GM12878 (cell line): ENCODE results near the gene CNOT6L. TPM values are rescaled to one million over a fixed set of nuclear protein-coding genes. Genes with fewer than 3 reads are reported as not detected.

Source experiments
- ATAC-seq: fragments of 200-7000 bp; cut with Tn5 transposase; 3 replicates; pipeline ENCODE4 v1.9.1; 2020; ENCODE audit warnings: mild to moderate bottlenecking, moderate library complexity
- BruUV-seq: library from RNA; stranded (reverse); fragments of 400-500 nt; replicated peaks from 2 replicates; lab custom pipeline; 2021; lab: Mats Ljungman, UMichigan
- CTCF ChIA-PET: fragments of 300-600 bp; sonication (Branson Sonifier 250); formaldehyde crosslinking; extraction: SDS; loops from one replicate; lab custom pipeline; 2021; ENCODE audit warnings: inconsistent platforms; lab: Yijun Ruan, JAX
- POLR2A ChIA-PET: fragments of 350-600 bp; formaldehyde crosslinking; extraction: SDS; loops from one replicate; lab custom pipeline; 2021; ENCODE audit warnings: inconsistent platforms; lab: Charles Lee
- RAD21 ChIA-PET: fragments of 300-600 bp; sonication (Branson Sonifier 250); formaldehyde crosslinking; loops from one replicate; lab custom pipeline; 2023; ENCODE audit warnings: antibody characterized with exemption; ENCODE audit not compliant: unreplicated experiment; lab: Charles Lee
- SMC1A ChIA-PET: fragments of 300-600 bp; sonication (Branson Sonifier 250); formaldehyde crosslinking; loops from one replicate; lab custom pipeline; 2023; ENCODE audit not compliant: unreplicated experiment, uncharacterized antibody; lab: Charles Lee
- DNase-seq: peaks from one replicate; pipeline ENCODE4 v3.0.0-alpha.2; 2011; ENCODE audit warnings: low read depth, low spot score
- FAIRE-seq: peaks from 3 replicates; lab custom pipeline; 2011; peaks lifted over from hg19 to GRCh38; lab: Jason Lieb, UNC
- H2AFZ ChIP-seq: 2 replicates; pipeline ENCODE4 v1.6.0; 2011; ENCODE audit warnings: low read depth, low read length, control low read depth; ENCODE audit not compliant: control insufficient read depth
- H3K27ac ChIP-seq: 2 replicates; pipeline ENCODE4 v1.5.1; 2011; ENCODE audit warnings: control low read depth; ENCODE audit not compliant: control insufficient read depth, insufficient read depth
- H3K27me3 ChIP-seq, 2 experiments: replicated peaks in 1 of 2; 2 replicates each; pipeline versions ENCODE4 v1.6.0 to v1.6.1; 2011; ENCODE audit warnings: low read length in 1 of 2; ENCODE audit not compliant: control insufficient read depth in 2 of 2, insufficient read depth in 2 of 2
- H3K36me3 ChIP-seq, 2 experiments: 2 replicates each; pipeline ENCODE4 v1.5.1; 2011; ENCODE audit warnings: low read length in 1 of 2; ENCODE audit not compliant: control insufficient read depth in 2 of 2, insufficient read depth in 2 of 2
- H3K4me1 ChIP-seq: 2 replicates; pipeline ENCODE4 v1.6.1; 2011; ENCODE audit warnings: mild to moderate bottlenecking, low read length, moderate library complexity, mixed read lengths; ENCODE audit not compliant: control insufficient read depth, insufficient read depth
- H3K4me2 ChIP-seq: 2 replicates; pipeline ENCODE4 v1.6.0; 2011; ENCODE audit warnings: control low read depth; ENCODE audit not compliant: control insufficient read depth, insufficient read depth
- H3K4me3 ChIP-seq: fragments of 200-600 bp; sonication (generic); 2 replicates; pipeline ENCODE4 v1.5.1; 2016
- H3K79me2 ChIP-seq: 2 replicates; pipeline ENCODE4 v1.6.0; 2011; ENCODE audit warnings: low read length; ENCODE audit not compliant: control insufficient read depth, insufficient read depth
- H3K9ac ChIP-seq: 2 replicates; pipeline ENCODE4 v1.8.0; 2011; ENCODE audit warnings: low read length, control low read depth, mixed read lengths; ENCODE audit not compliant: control insufficient read depth, insufficient read depth
- H3K9me3 ChIP-seq: replicated peaks from 3 replicates; pipeline ENCODE4 v1.5.1; 2011; ENCODE audit warnings: mild to moderate bottlenecking, low read length; ENCODE audit not compliant: control insufficient read depth, insufficient read depth
- H4K20me1 ChIP-seq: 2 replicates; pipeline ENCODE4 v1.6.0; 2011; ENCODE audit not compliant: control insufficient read depth, insufficient read depth
- BMI1 ChIP-seq: fragments of 450-650 bp; IDR thresholded peaks from 2 replicates; pipeline ENCODE4 v1.6.1; 2016; ENCODE audit warnings: mild to moderate bottlenecking, moderate library complexity, borderline replicate concordance
- BRCA1 ChIP-seq: IDR thresholded peaks from 2 replicates; pipeline ENCODE4 v1.6.1; 2011; ENCODE audit warnings: low read depth, low read length, improper control_type of control experiment
- CREB1 ChIP-seq: IDR thresholded peaks from 2 replicates; pipeline ENCODE4 v1.6.1; 2012; ENCODE audit warnings: low read depth, mild to moderate bottlenecking, inconsistent platforms
- EZH2 ChIP-seq: IDR thresholded peaks from 2 replicates; pipeline ENCODE4 v1.6.1; 2012; ENCODE audit warnings: low read depth, mild to moderate bottlenecking, control low read depth, inconsistent platforms, low read length, borderline replicate concordance; ENCODE audit not compliant: control insufficient read depth
- FOXK2 ChIP-seq: fragments of 450-650 bp; IDR thresholded peaks from 2 replicates; pipeline ENCODE4 v1.6.1; 2017; ENCODE audit warnings: mild to moderate bottlenecking, moderate library complexity
- GATAD2B ChIP-seq: fragments of 450-650 bp; conservative IDR thresholded peaks from 2 replicates; pipeline ENCODE4 v1.6.1; 2017; ENCODE audit warnings: low read depth, mild to moderate bottlenecking, moderate library complexity
- MTA2 ChIP-seq: fragments of 450-650 bp; IDR thresholded peaks from 2 replicates; pipeline ENCODE4 v1.6.1; 2016; ENCODE audit warnings: low read depth, mild to moderate bottlenecking, moderate library complexity
- POLR2A ChIP-seq: IDR thresholded peaks from 2 replicates; pipeline ENCODE4 v1.6.1; 2011; ENCODE audit warnings: low read depth, mild to moderate bottlenecking, low read length
- POU2F2 ChIP-seq: IDR thresholded peaks from 3 replicates; pipeline ENCODE4 v1.6.1; 2011; ENCODE audit warnings: low read depth, mild to moderate bottlenecking, low read length, borderline replicate concordance
- RAD51 ChIP-seq: fragments of 450-650 bp; IDR thresholded peaks from 2 replicates; pipeline ENCODE4 v1.6.1; 2016; ENCODE audit warnings: moderate library complexity, mild to moderate bottlenecking, inconsistent platforms
- RCOR1 ChIP-seq: conservative IDR thresholded peaks from 2 replicates; pipeline ENCODE4 v1.6.1; 2012; ENCODE audit warnings: low read depth, low read length, improper control_type of control experiment
- RFX5 ChIP-seq: IDR thresholded peaks from 2 replicates; pipeline ENCODE4 v1.6.1; 2011; ENCODE audit warnings: low read depth, low read length, improper control_type of control experiment
- SRF ChIP-seq, 2 experiments: IDR thresholded peaks; 2 replicates each; pipeline ENCODE4 v1.6.1; 2011; ENCODE audit warnings: low read depth in 2 of 2, low read length in 2 of 2, mild to moderate bottlenecking in 1 of 2, moderate library complexity in 1 of 2
- TCF12 ChIP-seq: IDR thresholded peaks from 2 replicates; pipeline ENCODE4 v1.6.1; 2011; ENCODE audit warnings: low read depth, mild to moderate bottlenecking, low read length
- WRNIP1 ChIP-seq: IDR thresholded peaks from 2 replicates; pipeline ENCODE4 v1.6.1; 2011; ENCODE audit warnings: low read depth, low read length, improper control_type of control experiment, borderline replicate concordance
- YBX1 ChIP-seq: fragments of 450-650 bp; IDR thresholded peaks from 2 replicates; pipeline ENCODE4 v1.6.1; 2016; ENCODE audit warnings: antibody characterized with exemption
- ZBED1 ChIP-seq: IDR thresholded peaks from 2 replicates; pipeline ENCODE4 v1.6.1; 2016; ENCODE audit warnings: borderline replicate concordance
- WGBS: methylation state at CpG from one replicate; pipeline ENCODE4 v1.1.6; 2016; ENCODE audit warnings: low lambda C conversion rate; ENCODE audit not compliant: insufficient replicate concordance, insufficient coverage; ENCODE audit errors: missing lambda C conversion rate; 5-methylcytosine and 5-hydroxymethylcytosine counted together
- in situ Hi-C: fragments of 300-500 bp; cut with MboI; formaldehyde crosslinking; loops from 9 replicates; pipeline ENCODE4 v1.14.3; 2018; ENCODE audit warnings: mixed read lengths
- intact Hi-C: fragments of 100-400 bp; cut with micrococcal nuclease; formaldehyde crosslinking; loops from one replicate; pipeline ENCODE4 v1.14.2; 2022; ENCODE audit not compliant: unreplicated experiment
- polyA plus RNA-seq, 11 experiments: library from polyadenylated mRNA; depleted of rRNA in 4 of 11; unstranded in 6 of 11; stranded (reverse) in 5 of 11; fragments of >200 nt; fragmentation: Nextera tagmentation in 4 of 11; fragmentation: Illumina TruSeq in 1 of 11; extraction: Ambion mirVana in 4 of 11; extraction: Trizol in 1 of 11; gene quantifications; 1 replicate in 1 of 11; 2 replicates in 10 of 11; pipeline versions ENCODE4 v1.2.1 to v1.2.3, GENCODE V29; 2011 to 2016; ENCODE audit warnings: inconsistent platforms in 2 of 11, missing spikeins in 2 of 11, low read depth in 1 of 11
- total RNA-seq, 4 experiments: library from RNA; depleted of rRNA in 3 of 4; stranded (reverse); fragments of >200 nt in 3 of 4; fragmentation: Illumina TruSeq in 1 of 4; extraction: Trizol in 1 of 4; gene quantifications; 2 replicates each; pipeline versions ENCODE4 v1.2.1 to v1.2.3, GENCODE V29; 2013 to 2021
- TF ChIP-seq, protein P1 (sequence below): fragments of 450-650 bp; IDR thresholded peaks from 2 replicates; pipeline ENCODE4 v1.6.1; 2017; ENCODE audit warnings: antibody characterized with exemption, mild to moderate bottlenecking, moderate library complexity
- TF ChIP-seq, protein P2 (sequence below): fragments of 450-650 bp; IDR thresholded peaks from 2 replicates; pipeline ENCODE4 v1.6.1; 2017; ENCODE audit warnings: borderline replicate concordance
- TF ChIP-seq, protein P3 (sequence below): fragments of 450-650 bp; IDR thresholded peaks from 2 replicates; pipeline ENCODE4 v1.6.1; 2017; ENCODE audit warnings: low read depth, mild to moderate bottlenecking, moderate library complexity

The CNOT6L gene
- total and polyA plus RNA-seq, 10 of the 15 experiments (the other 5 are each of a cell fraction or from before 2014, with no cell fraction given): 1.1 to 10.0 (median 3.0) TPM

DNA sequence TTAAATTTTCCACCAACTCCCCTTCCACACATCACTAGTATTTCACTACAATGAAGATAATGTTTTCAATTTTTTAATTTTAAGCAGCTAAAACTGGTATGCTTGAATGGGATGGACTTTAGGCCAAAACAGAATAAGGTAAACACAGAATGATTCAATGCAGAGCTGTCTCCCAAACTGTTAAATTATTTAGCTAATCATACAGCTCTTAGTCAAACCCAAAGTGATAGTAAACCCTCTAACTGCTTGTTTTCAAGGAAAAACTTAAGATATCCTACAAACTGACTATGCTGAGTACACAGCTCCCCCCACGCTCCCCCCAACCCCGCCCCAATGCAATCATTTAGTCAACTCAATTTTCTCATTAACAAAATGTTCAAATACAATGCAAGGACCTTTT, 30.2 kb downstream of the CNOT6L start:
- intact Hi-C loops: no loop called here
- FAIRE-seq: no peak

More for the DNA sequence above, 30.2 kb downstream of the CNOT6L start:
- H3K27ac ChIP-seq: no peak overlapping the region
- SMC1A ChIA-PET: no interaction called here
- CTCF ChIA-PET: no interaction called here
- H2AFZ ChIP-seq: no peak overlapping the region
- no peaks in the 10 kb centered on the region for H3K36me3 ChIP-seq
- in situ Hi-C loops: no loop called here
- H3K9me3 ChIP-seq: no peaks in the 10 kb centered on the region
- no peak overlapping the region for H3K4me3 ChIP-seq
- no peaks in the 10 kb centered on the region for H4K20me1 ChIP-seq
- RAD21 ChIA-PET: no interaction called here
- no TSS peak for BruUV-seq
- no peak for DNase-seq
- H3K4me2 ChIP-seq: no peak overlapping the region
- no peaks in the 10 kb centered on the region for H3K79me2 ChIP-seq
- no peak overlapping the region for H3K9ac ChIP-seq
- ATAC-seq: no peak
- H3K27me3 ChIP-seq: no peaks in the 10 kb centered on the region
- no peaks in the 10 kb centered on the region for H3K4me1 ChIP-seq
- no peak for TF ChIP-seq WRNIP1
- TF ChIP-seq, protein P1, sequence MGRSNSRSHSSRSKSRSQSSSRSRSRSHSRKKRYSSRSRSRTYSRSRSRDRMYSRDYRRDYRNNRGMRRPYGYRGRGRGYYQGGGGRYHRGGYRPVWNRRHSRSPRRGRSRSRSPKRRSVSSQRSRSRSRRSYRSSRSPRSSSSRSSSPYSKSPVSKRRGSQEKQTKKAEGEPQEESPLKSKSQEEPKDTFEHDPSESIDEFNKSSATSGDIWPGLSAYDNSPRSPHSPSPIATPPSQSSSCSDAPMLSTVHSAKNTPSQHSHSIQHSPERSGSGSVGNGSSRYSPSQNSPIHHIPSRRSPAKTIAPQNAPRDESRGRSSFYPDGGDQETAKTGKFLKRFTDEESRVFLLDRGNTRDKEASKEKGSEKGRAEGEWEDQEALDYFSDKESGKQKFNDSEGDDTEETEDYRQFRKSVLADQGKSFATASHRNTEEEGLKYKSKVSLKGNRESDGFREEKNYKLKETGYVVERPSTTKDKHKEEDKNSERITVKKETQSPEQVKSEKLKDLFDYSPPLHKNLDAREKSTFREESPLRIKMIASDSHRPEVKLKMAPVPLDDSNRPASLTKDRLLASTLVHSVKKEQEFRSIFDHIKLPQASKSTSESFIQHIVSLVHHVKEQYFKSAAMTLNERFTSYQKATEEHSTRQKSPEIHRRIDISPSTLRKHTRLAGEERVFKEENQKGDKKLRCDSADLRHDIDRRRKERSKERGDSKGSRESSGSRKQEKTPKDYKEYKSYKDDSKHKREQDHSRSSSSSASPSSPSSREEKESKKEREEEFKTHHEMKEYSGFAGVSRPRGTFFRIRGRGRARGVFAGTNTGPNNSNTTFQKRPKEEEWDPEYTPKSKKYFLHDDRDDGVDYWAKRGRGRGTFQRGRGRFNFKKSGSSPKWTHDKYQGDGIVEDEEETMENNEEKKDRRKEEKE: no peak
- no peak for TF ChIP-seq RFX5
- TF ChIP-seq, protein P2, sequence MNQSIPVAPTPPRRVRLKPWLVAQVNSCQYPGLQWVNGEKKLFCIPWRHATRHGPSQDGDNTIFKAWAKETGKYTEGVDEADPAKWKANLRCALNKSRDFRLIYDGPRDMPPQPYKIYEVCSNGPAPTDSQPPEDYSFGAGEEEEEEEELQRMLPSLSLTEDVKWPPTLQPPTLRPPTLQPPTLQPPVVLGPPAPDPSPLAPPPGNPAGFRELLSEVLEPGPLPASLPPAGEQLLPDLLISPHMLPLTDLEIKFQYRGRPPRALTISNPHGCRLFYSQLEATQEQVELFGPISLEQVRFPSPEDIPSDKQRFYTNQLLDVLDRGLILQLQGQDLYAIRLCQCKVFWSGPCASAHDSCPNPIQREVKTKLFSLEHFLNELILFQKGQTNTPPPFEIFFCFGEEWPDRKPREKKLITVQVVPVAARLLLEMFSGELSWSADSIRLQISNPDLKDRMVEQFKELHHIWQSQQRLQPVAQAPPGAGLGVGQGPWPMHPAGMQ: no peak
- no peak for TF ChIP-seq RAD51
- TF ChIP-seq BRCA1: no peak
- TF ChIP-seq, protein P3, sequence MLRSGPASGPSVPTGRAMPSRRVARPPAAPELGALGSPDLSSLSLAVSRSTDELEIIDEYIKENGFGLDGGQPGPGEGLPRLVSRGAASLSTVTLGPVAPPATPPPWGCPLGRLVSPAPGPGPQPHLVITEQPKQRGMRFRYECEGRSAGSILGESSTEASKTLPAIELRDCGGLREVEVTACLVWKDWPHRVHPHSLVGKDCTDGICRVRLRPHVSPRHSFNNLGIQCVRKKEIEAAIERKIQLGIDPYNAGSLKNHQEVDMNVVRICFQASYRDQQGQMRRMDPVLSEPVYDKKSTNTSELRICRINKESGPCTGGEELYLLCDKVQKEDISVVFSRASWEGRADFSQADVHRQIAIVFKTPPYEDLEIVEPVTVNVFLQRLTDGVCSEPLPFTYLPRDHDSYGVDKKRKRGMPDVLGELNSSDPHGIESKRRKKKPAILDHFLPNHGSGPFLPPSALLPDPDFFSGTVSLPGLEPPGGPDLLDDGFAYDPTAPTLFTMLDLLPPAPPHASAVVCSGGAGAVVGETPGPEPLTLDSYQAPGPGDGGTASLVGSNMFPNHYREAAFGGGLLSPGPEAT: no peak
- TF ChIP-seq POU2F2: no peak
- no peak for TF ChIP-seq RCOR1
- no peak for TF ChIP-seq CREB1
- TF ChIP-seq YBX1: no peak
- no peak for TF ChIP-seq ZBED1
- no peak for TF ChIP-seq GATAD2B
- TF ChIP-seq TCF12: no peak
- TF ChIP-seq MTA2: no peak
- TF ChIP-seq BMI1: no peak
- no peak for TF ChIP-seq EZH2
- no peak for TF ChIP-seq POLR2A
- TF ChIP-seq FOXK2: no peak
- TF ChIP-seq SRF (IDR thresholded peaks at IDR 0.05; ENCODE audit: low read depth in 2 of 2, low read length in 2 of 2): no peak
- WGBS: 95% methylated on average over 2 of the region's 2 CpGs
- POLR2A ChIA-PET: no interaction called here
